ENCODE results near the gene SPTB. TPM values are rescaled to one million over a fixed set of nuclear protein-coding genes. Genes with fewer than 3 reads are reported as not detected.
A peak's percentile ranks its signal among the peaks of the same experiment; 100 is the strongest.

SPTB gene
- total and polyA plus RNA-seq, 10 donors, result 0.06 to 20.9 (median 3.9) TPM

DNA sequence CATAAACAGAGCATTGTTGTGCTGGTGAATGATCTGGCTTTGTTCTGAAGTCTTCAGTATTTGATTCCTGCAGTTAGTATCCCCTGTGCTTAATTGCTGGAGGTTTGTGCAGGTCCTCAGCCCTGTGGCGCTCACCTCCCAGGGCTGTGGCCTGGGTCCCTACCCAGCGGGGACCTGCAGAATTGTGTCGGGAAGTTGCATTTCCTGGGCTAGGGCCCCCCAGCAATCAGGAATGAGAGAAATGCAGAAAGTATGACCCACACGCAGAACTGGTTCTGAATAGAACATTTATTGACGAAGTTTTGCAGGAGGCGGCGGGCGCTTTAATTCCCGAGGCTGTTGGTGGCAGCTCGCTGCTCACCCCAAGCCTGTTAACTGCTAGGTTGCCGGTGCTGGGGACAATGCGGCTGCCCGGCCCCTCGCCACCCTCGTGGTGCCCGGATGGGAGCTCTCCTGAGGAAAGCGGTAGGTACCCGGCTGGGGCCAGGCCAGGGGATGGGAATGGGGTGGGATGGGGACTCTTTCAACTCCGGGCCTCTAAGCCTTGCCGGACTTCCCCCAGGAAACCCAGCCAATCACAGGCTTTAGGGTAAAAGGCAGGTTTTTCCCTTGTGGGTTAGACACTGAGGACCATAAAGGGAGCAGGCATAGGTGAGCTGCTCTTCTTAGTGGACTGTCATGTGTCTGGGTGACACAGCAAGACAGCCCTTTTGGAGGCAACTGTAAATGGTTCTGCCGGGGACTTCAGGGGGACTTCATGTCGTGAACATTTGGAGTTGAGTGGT is 163.9 kb downstream of the SPTB start:
- DNase-seq, result no peak
- intact Hi-C loops (cut with DNase I; ENCODE audit: low total_unique reads), result no loop called here
- Histone ChIP-seq H3K4me3 (peak overlapping the region in 2 of 8 donors; percentile 23 to 46), H3K27me3 (replicated peaks in 1 of 7) (no peaks in the 10 kb centered on the region), H3K9me3 (peaks cover 0 to 23% (median 13%) of the 10 kb centered on the region in 8 donors), H3K27ac (peak overlapping the region in 6 of 8 donors; percentile 33 to 85 (median 58)), H3K36me3 (no peaks in the 10 kb centered on the region), H3K4me1 (peaks cover 7 to 80% (median 58%) of the 10 kb centered on the region in 6 donors)
- no peak for TF ChIP-seq POLR2A (IDR thresholded peaks at IDR 0.05)
- 72 to 84% (median 74%) methylated on average over 20 to 22 of the region's 22 CpGs for WGBS, 5 donors

- DNase-seq, result no peak
- H3K36me3 ChIP-seq, result no peaks in the 10 kb centered on the region
- H3K4me1 ChIP-seq, result peaks cover 7 to 80% (median 61%) of the 10 kb centered on the region in 6 donors
- peak overlapping the region in 1 of 8 donors; percentile 46 for H3K4me3 ChIP-seq
- H3K27ac ChIP-seq, result peak overlapping the region in 6 of 8 donors; percentile 10 to 85 (median 58)
- no peak for TF ChIP-seq POLR2A (IDR thresholded peaks at IDR 0.05)
- TF ChIP-seq POLR2AphosphoS5 (IDR thresholded peaks at IDR 0.05), result no peak
- no peak for TF ChIP-seq CTCF (IDR thresholded peaks at IDR 0.05 in 8 of 11, conservative IDR thresholded peaks at IDR 0.05 in 3 of 11)
- intact Hi-C loops (cut with DNase I; ENCODE audit: low total_unique reads), result no loop called here
- H3K9me3 ChIP-seq, result peaks cover 0 to 23% (median 13%) of the 10 kb centered on the region in 8 donors
- WGBS, 5 donors, result 72 to 84% (median 79%) methylated on average over 3 to 4 of the region's 4 CpGs
- no peaks in the 10 kb centered on the region for H3K27me3 ChIP-seq (replicated peaks in 1 of 7)
These were observed 164.5 kb downstream of the SPTB start for GRCh38 chr14:64715146-64715627.

DNA sequence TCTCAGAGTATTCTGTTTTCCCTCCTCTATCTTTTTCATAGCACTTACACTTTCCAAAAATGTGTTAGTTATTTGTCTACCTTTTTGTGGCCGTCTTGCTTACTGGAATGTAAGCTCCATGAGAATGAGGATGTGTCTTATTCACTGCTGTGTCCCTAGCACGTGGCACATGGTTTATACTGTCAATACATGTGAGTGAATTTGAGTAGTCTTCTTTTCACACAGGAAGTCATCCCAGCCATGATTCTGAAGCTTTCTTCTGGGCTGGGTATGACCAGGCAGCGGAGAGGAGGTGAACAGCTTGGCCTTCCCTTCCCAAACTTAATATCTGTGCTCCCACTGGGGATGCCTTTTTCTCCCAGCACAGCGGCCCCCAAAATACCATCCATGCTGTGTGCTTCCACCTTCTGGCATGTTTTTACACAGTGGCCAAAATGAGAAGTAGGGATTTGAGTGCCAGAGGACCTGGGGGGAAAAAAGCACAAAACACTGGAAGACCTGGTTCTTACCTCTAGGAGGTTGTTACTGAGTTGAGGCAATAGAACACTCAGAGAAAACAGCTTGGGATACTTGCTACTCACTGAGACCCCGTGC is 165.2 kb downstream of the SPTB start:
- intact Hi-C loops (cut with DNase I; ENCODE audit: low total_unique reads), result no loop called here
- Histone ChIP-seq H3K36me3 (no peaks in the 10 kb centered on the region), H3K27ac (peak overlapping the region in 3 of 8 donors; percentile 7 to 85 (median 68)), H3K9me3 (peaks cover 0 to 23% (median 13%) of the 10 kb centered on the region in 8 donors), H3K27me3 (replicated peaks in 1 of 7) (no peaks in the 10 kb centered on the region), H3K4me1 (peaks cover 11 to 80% (median 62%) of the 10 kb centered on the region in 6 donors), H3K4me3 (no peak overlapping the region)
- WGBS, 5 donors, result 82 to 92% (median 85%) methylated on average over 5 of the region's 5 CpGs
- TF ChIP-seq POLR2AphosphoS5 (IDR thresholded peaks at IDR 0.05), result no peak
- TF ChIP-seq CTCF (IDR thresholded peaks at IDR 0.05 in 8 of 11, conservative IDR thresholded peaks at IDR 0.05 in 3 of 11), result no peak
- TF ChIP-seq POLR2A (IDR thresholded peaks at IDR 0.05), result no peak
- no peak for DNase-seq

- Histone ChIP-seq H3K9me3 (peaks cover 0 to 23% (median 13%) of the 10 kb centered on the region in 8 donors), H3K27ac (no peak overlapping the region), H3K27me3 (replicated peaks in 1 of 7) (no peaks in the 10 kb centered on the region), H3K4me3 (no peak overlapping the region), H3K4me1 (peaks cover 17 to 80% (median 66%) of the 10 kb centered on the region in 6 donors), H3K36me3 (no peaks in the 10 kb centered on the region)
- no peak for DNase-seq
- intact Hi-C loops (cut with DNase I; ENCODE audit: low total_unique reads), result no loop called here
- TF ChIP-seq POLR2AphosphoS5 (IDR thresholded peaks at IDR 0.05) (no peak), POLR2A (IDR thresholded peaks at IDR 0.05) (no peak), CTCF (IDR thresholded peaks at IDR 0.05 in 8 of 11, conservative IDR thresholded peaks at IDR 0.05 in 3 of 11) (no peak)
These were observed 166.0 kb downstream of the SPTB start for GRCh38 chr14:64713677-64714076.
